H1 (cell line): ENCODE data around the gene NAAA. TPM values are rescaled to one million over a fixed set of nuclear protein-coding genes. Genes with fewer than 3 reads are reported as not detected.

ENCODE experiments used
- BACH1 ChIP-seq: IDR thresholded peaks from 2 replicates; pipeline ENCODE4 v1.6.1; 2012; ENCODE audit warnings: low read length, improper control_type of control experiment
- CBX5 ChIP-seq: fragments of 300-800, 300-1000 bp; sonication (generic); IDR thresholded peaks from 2 replicates; pipeline ENCODE4 v1.7.1; 2016; ENCODE audit warnings: antibody characterized with exemption, low read length, low read depth
- HDAC6 ChIP-seq: IDR thresholded peaks from one replicate; pipeline ENCODE4 v1.7.1; 2012; ENCODE audit warnings: low read depth, mild to moderate bottlenecking, inconsistent platforms, low read length, moderate library complexity
- JUND ChIP-seq: IDR thresholded peaks from 2 replicates; pipeline ENCODE4 v1.6.1; 2011; ENCODE audit warnings: mild to moderate bottlenecking, improper control_type of control experiment, low read length
- KDM4A ChIP-seq: IDR thresholded peaks from one replicate; pipeline ENCODE4 v1.7.1; 2012; ENCODE audit warnings: low read depth, mild to moderate bottlenecking, moderate library complexity, low read length, inconsistent platforms; ENCODE audit not compliant: severe bottlenecking
- KDM5A ChIP-seq: fragments of 200-600 bp; IDR thresholded peaks from 2 replicates; pipeline ENCODE4 v1.7.1; 2012; ENCODE audit warnings: mild to moderate bottlenecking, low read length, inconsistent platforms, mixed read lengths
- TAF1 ChIP-seq: IDR thresholded peaks from 2 replicates; pipeline ENCODE4 v1.6.1; 2011; ENCODE audit warnings: mild to moderate bottlenecking, low read depth, low read length
- TAF7 ChIP-seq: optimal IDR thresholded peaks from 2 replicates; pipeline ENCODE3; 2011; ENCODE audit warnings: low read depth, mild to moderate bottlenecking, inconsistent platforms, low read length, moderate library complexity, borderline replicate concordance
- TEAD4 ChIP-seq: IDR thresholded peaks from 2 replicates; pipeline ENCODE4 v1.6.1; 2012; ENCODE audit warnings: low read depth, low read length, inconsistent platforms, mixed read lengths
- YY1 ChIP-seq: IDR thresholded peaks from 2 replicates; pipeline ENCODE4 v1.6.1; 2011; ENCODE audit warnings: low read depth, mild to moderate bottlenecking, low read length
- polyA plus RNA-seq, 7 experiments: library from polyadenylated mRNA; depleted of rRNA in 3 of 7; stranded (reverse) in 5 of 7; unstranded in 2 of 7; fragments of >200 nt in 5 of 7; fragments of 200-250 nt in 2 of 7; gene quantifications; 1 replicate in 5 of 7; 2 replicates in 1 of 7; 4 replicates in 1 of 7; pipeline versions ENCODE4 v1.2.1 to v1.2.3, GENCODE V29; 2011 to 2013; ENCODE audit warnings: missing spikeins in 2 of 7, mixed read lengths in 2 of 7
- total RNA-seq: library from RNA; stranded (reverse); fragmentation: NEBNext Ultra II Directional; extraction: Animal tissue kit (Norgen Biotek cat#: 25700); gene quantifications from 2 replicates; pipeline ENCODE4 v1.2.1, GENCODE V29; 2021
- TF ChIP-seq, protein P1 (sequence below): IDR thresholded peaks from 2 replicates; pipeline ENCODE4 v1.6.1; 2012; ENCODE audit warnings: inconsistent platforms

Gene NAAA
- total and polyA plus RNA-seq, 2 of the 8 experiments (the other 6 are each of a cell fraction or from before 2014, with no cell fraction given), result 9.4 to 12.5 TPM

- TF ChIP-seq, protein P1, sequence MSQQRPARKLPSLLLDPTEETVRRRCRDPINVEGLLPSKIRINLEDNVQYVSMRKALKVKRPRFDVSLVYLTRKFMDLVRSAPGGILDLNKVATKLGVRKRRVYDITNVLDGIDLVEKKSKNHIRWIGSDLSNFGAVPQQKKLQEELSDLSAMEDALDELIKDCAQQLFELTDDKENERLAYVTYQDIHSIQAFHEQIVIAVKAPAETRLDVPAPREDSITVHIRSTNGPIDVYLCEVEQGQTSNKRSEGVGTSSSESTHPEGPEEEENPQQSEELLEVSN, result 0 out of 2 replicates have a peak, but pooled peaks have one; percentile 31
- no peak for TF ChIP-seq TAF7
- no peak; the same call in 1 of the 2 replicates for TF ChIP-seq TEAD4
- TF ChIP-seq TAF1, result peak; percentile 50; the same call in 1 of the 2 replicates
- TF ChIP-seq KDM5A, result no peak
- peak; percentile 73 for TF ChIP-seq KDM4A
- no peak; the same call in 1 of the 2 replicates for TF ChIP-seq BACH1
- TF ChIP-seq JUND, result no peak
- no peak for TF ChIP-seq YY1
- TF ChIP-seq HDAC6, result no peak
- TF ChIP-seq CBX5, result no peak
Observed at GRCh38 chr4:75940692-75941253, at the start of gene NAAA (continued).
